GM18505 (cell line): ENCODE results near the gene NME4.
"Not testable (repeated sequence)": the region's sequence is repeated elsewhere in the genome, so short reads cannot be mapped to it uniquely, and the experiment has no call there.

Source experiments
- ATAC-seq: cut with Tn5 transposase; IDR thresholded peaks from one replicate; pipeline ENCODE4 v1.9.1; 2021; ENCODE audit not compliant: unreplicated experiment
- POLR2A ChIP-seq: IDR thresholded peaks from 4 replicates; pipeline ENCODE4 v1.6.1; 2011; ENCODE audit warnings: borderline replicate concordance; ENCODE audit not compliant: insufficient read depth, insufficient read length; ENCODE audit errors: extremely low read depth

The NME4 gene

GRCh38 chr16:405548-406506 is 8.8 kb downstream of the NME4 start:
- ATAC-seq = no peak

GRCh38 chr16:407253-407652 is 10.3 kb downstream of the NME4 start:
- no peak for TF ChIP-seq POLR2A
- ATAC-seq = no peak

More at GRCh38 chr16:405548-406506, 8.8 kb downstream of the NME4 start:
- TF ChIP-seq POLR2A = no peak

GRCh38 chr16:410516-411178 is 13.6 kb downstream of the NME4 start:
- no peak for TF ChIP-seq POLR2A
- no peak for ATAC-seq

GRCh38 chr16:411576-412265 is 14.7 kb downstream of the NME4 start:
- ATAC-seq = no peak
- no peak for TF ChIP-seq POLR2A

- ATAC-seq = no peak
- no peak for TF ChIP-seq POLR2A
Measured at GRCh38 chr16:414395-415169, 17.6 kb downstream of the NME4 start.

- ATAC-seq = not testable (repeated sequence)
Measured at GRCh38 chr16:415170-415498, 18.1 kb downstream of the NME4 start.

GRCh38 chr16:422179-422578 is 25.2 kb downstream of the NME4 start:
- ATAC-seq = not testable (repeated sequence)

- no peak for TF ChIP-seq POLR2A
- ATAC-seq = no peak
Measured at GRCh38 chr16:424033-424622, 27.1 kb downstream of the NME4 start.

- ATAC-seq = no peak
- TF ChIP-seq POLR2A = no peak
Measured at GRCh38 chr16:424623-425081, 27.7 kb downstream of the NME4 start.

- peak; percentile 76 for ATAC-seq
- TF ChIP-seq POLR2A = peak; percentile 86
Measured at GRCh38 chr16:425082-425718, 28.2 kb downstream of the NME4 start, which contains the start of gene RAB11FIP3. RAB11FIP3 (plus strand) TSS chr16:425649; CDS start chr16:426007, 358 bp downstream.

GRCh38 chr16:425740-426114 is 28.7 kb downstream of the NME4 start:
- ATAC-seq = peak; percentile 29
- no peak for TF ChIP-seq POLR2A
